ENCODE data around the gene ABCD1.
"Not testable (repeated sequence)": the region's sequence is repeated elsewhere in the genome, so short reads cannot be mapped to it uniquely, and the experiment has no call there.

The ABCD1 gene

GRCh38 chrX:153734871-153735270 is 10.2 kb downstream of the ABCD1 start:
- no peak for DNase-seq (ENCODE audit: low spot score)

GRCh38 chrX:153735274-153735673 is 10.6 kb downstream of the ABCD1 start:
- no peak for DNase-seq (ENCODE audit: low spot score)

DNA sequence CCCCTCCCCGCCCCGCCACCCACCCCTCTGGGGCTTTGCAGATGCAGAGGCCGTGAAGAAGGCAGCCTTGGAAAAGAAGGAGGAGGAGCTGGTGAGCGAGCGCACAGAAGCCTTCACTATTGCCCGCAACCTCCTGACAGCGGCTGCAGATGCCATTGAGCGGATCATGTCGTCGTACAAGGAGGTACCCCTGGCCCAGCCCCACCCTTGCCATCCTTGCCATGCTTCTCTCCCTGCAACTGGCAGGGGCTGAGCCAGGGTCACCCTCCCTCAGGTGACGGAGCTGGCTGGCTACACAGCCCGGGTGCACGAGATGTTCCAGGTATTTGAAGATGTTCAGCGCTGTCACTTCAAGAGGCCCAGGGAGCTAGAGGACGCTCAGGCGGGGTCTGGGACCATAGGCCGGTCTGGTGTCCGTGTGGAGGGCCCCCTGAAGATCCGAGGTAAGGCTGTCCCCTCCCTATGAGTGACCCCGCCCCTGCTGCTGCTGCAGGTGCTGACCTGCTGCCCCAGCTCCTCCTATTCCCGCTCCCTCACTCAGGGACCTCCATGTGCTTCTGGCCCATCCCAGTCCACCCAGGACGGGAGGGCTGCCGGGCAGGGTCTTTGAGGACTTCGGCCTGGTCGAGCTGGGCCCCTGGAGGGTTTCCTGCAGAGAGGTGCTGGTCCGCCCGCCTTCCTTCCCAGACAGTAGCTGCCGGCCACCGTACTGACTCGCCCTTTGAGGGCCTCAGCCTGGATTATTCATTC is 11.6 kb downstream of the ABCD1 start:
- no peak for DNase-seq (ENCODE audit: low spot score)

DNA sequence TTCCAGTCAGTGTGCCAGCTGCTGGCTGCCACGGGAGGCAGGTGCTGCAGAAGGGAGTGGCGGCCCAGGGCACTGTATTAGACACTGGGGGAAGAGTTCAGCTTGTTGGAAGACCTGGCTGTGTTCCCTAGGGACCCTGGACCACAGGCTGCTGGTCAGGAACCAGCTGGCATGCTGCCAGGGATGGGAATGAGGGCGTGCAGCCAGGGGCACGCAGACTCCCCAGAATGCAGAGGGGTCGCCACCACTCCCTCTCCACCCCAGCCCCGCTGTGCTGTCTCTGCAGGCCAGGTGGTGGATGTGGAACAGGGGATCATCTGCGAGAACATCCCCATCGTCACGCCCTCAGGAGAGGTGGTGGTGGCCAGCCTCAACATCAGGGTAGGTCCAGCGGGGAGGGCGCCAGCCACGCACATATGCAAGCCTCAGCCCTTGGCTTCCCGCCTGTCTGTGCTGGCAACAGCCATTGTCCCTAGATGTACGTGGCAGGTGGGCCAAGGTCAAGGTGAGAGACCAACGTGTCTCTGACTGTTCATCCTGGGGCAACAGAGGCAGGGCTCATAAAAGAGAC is 12.3 kb downstream of the ABCD1 start:
- DNase-seq (ENCODE audit: low spot score), result no peak

GRCh38 chrX:153738056-153738605 is 13.5 kb downstream of the ABCD1 start:
- DNase-seq (ENCODE audit: low spot score), result no peak

DNA sequence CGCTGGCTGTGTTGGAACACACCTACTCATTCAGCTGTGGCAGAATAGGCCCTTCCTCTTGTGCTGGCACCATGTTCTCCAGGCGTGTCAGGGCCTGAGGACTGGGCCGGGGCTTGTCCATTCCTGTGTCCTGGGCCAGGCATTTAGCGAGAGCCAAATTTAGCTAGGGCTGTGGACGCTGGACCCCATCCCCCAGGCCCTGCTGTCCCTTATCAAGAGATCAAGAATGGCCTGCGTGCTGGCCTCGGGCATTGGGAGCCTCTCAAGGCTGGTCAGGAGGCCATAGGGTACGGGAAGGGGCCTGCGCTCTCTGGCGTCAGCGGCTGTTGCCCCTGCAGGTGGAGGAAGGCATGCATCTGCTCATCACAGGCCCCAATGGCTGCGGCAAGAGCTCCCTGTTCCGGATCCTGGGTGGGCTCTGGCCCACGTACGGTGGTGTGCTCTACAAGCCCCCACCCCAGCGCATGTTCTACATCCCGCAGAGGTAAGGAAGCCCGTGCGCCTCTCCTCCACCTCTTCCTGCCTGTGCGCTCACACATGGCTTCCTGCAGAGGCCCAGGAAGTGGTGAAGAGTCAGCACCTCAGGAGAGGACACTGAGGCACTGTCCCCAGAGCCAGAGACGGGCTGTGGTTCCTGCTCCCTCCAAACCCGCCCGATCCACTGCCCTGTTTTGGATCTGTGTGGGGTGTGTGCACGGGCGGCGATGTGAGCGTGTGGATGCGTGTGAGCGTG is 15.3 kb downstream of the ABCD1 start:
- no peak for DNase-seq (ENCODE audit: low spot score)

DNA sequence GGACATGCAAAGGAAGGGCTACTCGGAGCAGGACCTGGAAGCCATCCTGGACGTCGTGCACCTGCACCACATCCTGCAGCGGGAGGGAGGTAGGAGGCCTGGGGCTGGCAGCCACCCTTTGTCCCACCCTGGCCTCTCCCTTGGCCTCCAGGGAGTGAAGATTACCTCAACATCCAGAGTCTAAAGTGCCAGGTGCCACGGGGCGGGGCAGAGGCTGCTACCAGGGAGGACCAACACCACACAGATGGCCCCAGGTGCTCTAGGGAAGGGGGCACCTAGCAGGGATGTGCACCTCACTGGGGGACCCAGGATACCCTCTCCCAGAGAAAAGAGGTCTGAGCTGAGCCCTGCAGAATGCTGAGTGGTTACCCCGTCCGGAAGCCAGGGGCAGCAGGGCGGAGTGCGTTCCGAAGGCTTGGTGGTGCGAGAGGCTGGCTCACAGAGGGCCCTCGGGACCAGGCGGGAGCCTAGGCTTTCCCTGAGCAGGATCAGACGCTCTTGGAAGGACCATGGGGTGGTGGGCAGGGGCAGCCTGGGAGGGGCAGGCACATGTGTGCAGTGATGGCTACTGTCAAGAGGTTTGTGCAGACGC is 16.1 kb downstream of the ABCD1 start:
- DNase-seq (ENCODE audit: low spot score), result no peak

- DNase-seq (ENCODE audit: low spot score), result no peak
Measured at GRCh38 chrX:153741446-153741845, 16.8 kb downstream of the ABCD1 start.

- not testable (repeated sequence) for DNase-seq (ENCODE audit: low spot score)
Measured at GRCh38 chrX:153742111-153742510, 17.5 kb downstream of the ABCD1 start.

GRCh38 chrX:153742796-153743467 is 18.3 kb downstream of the ABCD1 start:
- DNase-seq (ENCODE audit: low spot score), result not testable (repeated sequence)

DNA sequence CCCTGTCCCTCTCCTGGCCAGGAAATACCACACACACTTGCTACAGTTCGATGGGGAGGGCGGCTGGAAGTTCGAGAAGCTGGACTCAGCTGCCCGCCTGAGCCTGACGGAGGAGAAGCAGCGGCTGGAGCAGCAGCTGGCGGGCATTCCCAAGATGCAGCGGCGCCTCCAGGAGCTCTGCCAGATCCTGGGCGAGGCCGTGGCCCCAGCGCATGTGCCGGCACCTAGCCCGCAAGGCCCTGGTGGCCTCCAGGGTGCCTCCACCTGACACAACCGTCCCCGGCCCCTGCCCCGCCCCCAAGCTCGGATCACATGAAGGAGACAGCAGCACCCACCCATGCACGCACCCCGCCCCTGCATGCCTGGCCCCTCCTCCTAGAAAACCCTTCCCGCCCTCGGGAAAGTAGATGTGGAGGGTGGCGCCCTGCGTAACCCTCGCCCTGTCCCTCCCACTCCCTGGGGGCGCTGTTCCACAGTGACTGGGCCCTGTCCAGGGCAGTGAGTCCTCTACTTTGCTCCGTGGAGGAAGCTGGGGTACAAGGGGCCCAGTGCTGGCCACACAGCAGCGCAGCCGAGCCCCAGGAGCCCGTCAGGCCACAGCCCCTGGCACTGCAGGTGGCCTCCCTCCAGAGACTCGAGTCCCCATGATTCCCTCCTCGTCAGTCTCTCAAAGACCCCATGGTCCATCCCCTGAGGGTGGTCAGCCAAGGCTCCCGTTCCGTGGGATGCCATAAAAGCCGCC is 19.0 kb downstream of the ABCD1 start:
- DNase-seq (ENCODE audit: low spot score), result peak; percentile 55

DNA sequence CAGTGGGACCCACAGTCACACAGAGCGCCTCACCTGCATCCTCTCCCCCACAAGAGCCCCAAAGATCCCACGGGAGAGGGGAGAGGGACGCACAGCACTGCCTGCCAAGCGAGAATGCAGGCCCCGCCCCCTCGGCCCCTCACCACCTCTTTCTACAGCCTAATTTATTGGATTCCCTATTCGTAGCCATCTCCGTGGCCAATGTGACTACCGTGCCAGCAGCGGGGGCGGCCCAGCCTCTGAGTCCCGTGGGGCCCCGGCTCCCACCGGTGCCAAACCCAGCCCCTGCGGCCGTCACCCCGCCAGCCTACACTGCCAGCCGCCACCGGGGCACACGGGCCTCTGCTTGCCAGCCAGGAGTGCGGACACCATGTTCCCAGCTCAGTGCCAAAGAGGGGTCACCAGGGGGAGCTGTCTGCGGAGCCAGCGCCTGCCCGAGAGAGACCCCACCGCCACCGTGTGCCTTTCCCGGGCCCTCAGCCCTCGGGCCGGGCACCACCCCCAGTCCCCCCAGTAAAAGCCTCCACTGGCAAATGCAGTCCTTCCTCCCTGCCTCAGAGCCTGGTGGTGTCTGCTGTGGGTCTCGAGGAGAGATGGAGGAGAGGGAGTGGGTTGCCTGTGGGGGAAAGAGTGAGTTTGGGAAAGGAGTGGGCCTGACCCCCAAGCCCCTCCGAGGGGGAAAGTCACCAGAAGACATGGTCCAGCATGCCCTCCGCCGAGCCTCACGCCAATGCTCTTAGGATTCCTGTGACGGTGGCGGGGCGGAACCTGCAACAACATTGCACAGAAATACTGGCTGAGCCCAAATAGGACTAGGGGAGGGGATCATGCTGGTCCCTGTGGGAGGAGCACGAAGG is 19.8 kb downstream of the ABCD1 start:
- DNase-seq (ENCODE audit: low spot score), result no peak

DNA sequence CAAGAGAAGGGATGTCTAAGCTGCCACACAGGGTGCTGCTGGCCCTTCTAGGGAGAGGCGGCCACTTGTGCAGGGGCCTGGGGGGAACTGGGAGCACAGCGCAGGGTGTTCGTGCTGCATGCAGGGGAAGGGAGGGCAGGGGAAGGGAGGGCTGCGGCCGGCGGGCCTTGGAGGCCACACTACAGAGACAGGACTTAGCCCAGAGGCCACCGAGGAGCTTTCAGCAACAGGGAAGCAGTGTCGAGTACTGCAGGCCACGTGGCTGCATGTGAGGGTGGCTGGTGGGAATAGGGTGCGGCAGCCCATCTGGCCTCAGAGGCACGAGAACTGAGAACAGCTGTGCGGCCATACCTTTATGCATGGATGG is 20.4 kb downstream of the ABCD1 start:
- DNase-seq (ENCODE audit: low spot score), result not testable (repeated sequence)

GRCh38 chrX:153746359-153746758 is 21.7 kb downstream of the ABCD1 start:
- DNase-seq (ENCODE audit: low spot score), result no peak

DNA sequence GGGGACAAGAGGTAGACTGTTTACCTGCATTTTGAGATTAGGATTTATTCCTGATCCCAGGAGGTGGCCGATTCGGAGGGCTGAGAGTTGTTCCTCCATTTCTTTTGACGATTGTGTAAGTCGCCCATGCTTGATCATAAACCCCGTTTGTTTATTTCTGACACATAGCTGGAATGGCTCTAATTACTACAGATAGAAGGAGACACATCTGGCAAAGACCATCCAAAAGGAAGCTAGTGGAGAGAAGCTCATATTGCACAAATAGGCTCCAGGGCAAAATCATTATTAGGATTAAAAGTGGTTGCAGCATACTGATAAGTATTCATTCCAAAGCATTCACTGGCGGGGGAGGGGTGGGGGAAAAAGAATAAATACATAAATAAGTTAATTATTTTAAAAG is 22.3 kb downstream of the ABCD1 start:
- not testable (repeated sequence) for DNase-seq (ENCODE audit: low spot score)

- not testable (repeated sequence) for DNase-seq (ENCODE audit: low spot score)
Measured at GRCh38 chrX:153749017-153749416, 24.4 kb downstream of the ABCD1 start.

DNA sequence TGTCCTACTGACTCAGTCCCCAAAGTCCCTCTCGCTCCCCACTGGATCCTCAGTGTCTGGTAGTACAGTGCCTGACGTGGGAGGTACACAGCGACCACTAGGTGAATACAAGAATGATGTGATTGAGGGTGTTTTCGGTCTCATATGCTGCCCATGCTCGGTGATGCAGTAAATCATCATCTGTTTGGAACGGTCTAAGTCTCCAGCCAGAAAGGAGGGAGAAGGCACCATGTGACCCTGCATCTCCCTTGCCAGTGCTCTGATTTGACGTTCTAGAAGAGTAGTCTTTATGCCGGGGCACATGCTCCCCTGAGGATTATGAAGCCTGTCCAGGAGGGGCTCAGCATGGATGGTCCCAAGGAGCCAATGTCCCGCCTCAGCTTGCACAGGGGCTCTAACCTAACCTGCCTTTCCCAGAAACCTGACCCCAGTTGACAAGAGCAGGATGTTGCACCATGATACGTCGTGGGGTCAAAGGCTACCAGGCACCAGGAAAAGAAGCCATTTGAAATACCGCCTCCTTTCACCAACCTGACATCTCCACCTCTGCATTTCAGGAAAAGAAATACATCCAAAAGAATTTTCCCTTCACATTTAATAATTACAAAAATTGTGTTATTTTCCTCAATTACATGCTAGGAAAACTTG is 25.6 kb downstream of the ABCD1 start:
- no peak for DNase-seq (ENCODE audit: low spot score)

DNA sequence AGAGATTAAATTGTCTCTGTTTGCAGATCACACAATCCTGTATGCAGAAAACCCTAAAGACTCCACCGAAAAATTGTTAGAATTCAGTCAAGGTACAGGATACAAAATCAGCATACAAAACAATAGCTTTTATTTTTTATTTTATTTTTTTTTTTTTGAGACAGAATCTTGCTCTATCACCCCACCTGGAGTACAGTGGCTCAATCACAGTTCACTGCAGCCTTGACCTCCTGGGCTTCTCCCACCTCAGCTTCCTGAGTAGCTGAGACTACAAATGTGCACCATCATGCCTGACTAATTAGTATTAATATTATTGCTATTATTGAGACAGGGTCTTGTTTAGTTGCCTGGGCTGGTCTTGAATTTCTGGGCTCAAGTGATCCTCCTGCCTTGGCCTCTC is 30.5 kb downstream of the ABCD1 start:
- no peak for DNase-seq (ENCODE audit: low spot score)

GRCh38 chrX:153761863-153762262 is 37.2 kb downstream of the ABCD1 start:
- no peak for DNase-seq (ENCODE audit: low spot score)
